Kidney (tissue), 14 donors: Measurements from ENCODE around the gene OSBP2. TPM values are rescaled to one million over a fixed set of nuclear protein-coding genes. Genes with fewer than 3 reads are reported as not detected.

Experiments used
- DNase-seq, 5 donors: peaks; one replicate each; pipeline ENCODE4 v3.0.0-alpha.2; 2013 to 2020
- FAIRE-seq: peaks from 2 replicates; lab custom pipeline; 2012; peaks lifted over from hg19 to GRCh38; lab: Jason Lieb, UNC
- H3K27ac ChIP-seq, 2 donors: one replicate each; pipeline ENCODE4 v1.7.0; 2013; ENCODE audit warnings: low read depth in 2 of 2, low read length in 2 of 2, inconsistent platforms in 1 of 2
- H3K27me3 ChIP-seq: one replicate; pipeline ENCODE4 v1.7.1; 2013; ENCODE audit warnings: low read length, inconsistent platforms; ENCODE audit not compliant: control insufficient read depth, insufficient read depth
- H3K36me3 ChIP-seq, 3 donors: one replicate each; pipeline versions ENCODE4 v1.7.0 to v1.7.1; 2013; ENCODE audit warnings: low read length in 3 of 3, control low read depth in 1 of 3, inconsistent platforms in 1 of 3; ENCODE audit not compliant: insufficient read depth in 3 of 3, control insufficient read depth in 2 of 3
- H3K4me1 ChIP-seq, 3 donors: one replicate each; pipeline versions ENCODE4 v1.7.0 to v1.7.1; 2013; ENCODE audit warnings: low read length in 3 of 3, inconsistent platforms in 1 of 3, low read depth in 1 of 3; ENCODE audit not compliant: control insufficient read depth in 2 of 3, insufficient read depth in 2 of 3
- H3K4me3 ChIP-seq, 3 donors: one replicate each; pipeline versions ENCODE4 v1.7.0 to v1.8.1; 2013; ENCODE audit warnings: low read length in 3 of 3, control low read depth in 1 of 3, inconsistent platforms in 1 of 3
- H3K9ac ChIP-seq, 3 donors: one replicate each; pipeline versions ENCODE4 v1.7.0 to v1.7.1; 2013; ENCODE audit warnings: low read length in 3 of 3, control low read depth in 1 of 3, inconsistent platforms in 1 of 3
- H3K9me3 ChIP-seq, 3 donors: one replicate each; pipeline versions ENCODE4 v1.7.0 to v1.7.1; 2013; ENCODE audit warnings: low read length in 3 of 3, control low read depth in 1 of 3, inconsistent platforms in 1 of 3; ENCODE audit not compliant: control insufficient read depth in 2 of 3, insufficient read depth in 1 of 3
- CTCF ChIP-seq: IDR thresholded peaks from 3 replicates; pipeline ENCODE4 v1.5.1; 2012; ENCODE audit warnings: mild to moderate bottlenecking, moderate library complexity, borderline replicate concordance; ENCODE audit not compliant: insufficient read depth; ENCODE audit errors: extremely low read depth
- intact Hi-C: fragments of 100-400 bp; cut with DNase I; formaldehyde crosslinking; loops from one replicate; pipeline ENCODE4 v1.11.1; 2022
- polyA plus RNA-seq: library from polyadenylated mRNA; stranded (reverse); fragments of 350-450 nt; fragmentation: Illumina TruSeq; extraction: RNeasy Lipid Tissue Mini Kit (QIAGEN cat#74804); gene quantifications from one replicate; pipeline ENCODE4 v1.2.3, GENCODE V29; 2014; ENCODE audit warnings: low read depth, low replicate concordance; ENCODE audit not compliant: insufficient read depth
- total RNA-seq: library from RNA; stranded (reverse); fragmentation: NEBNext Ultra II Directional; extraction: Animal tissue kit (Norgen Biotek cat#: 25700); gene quantifications from one replicate; pipeline ENCODE4 v1.2.1, GENCODE V29; 2021
- donor health status: control.
- donor health status: control.
- donor health status: control.
- donor health status: control.
- donor health status: control.
- donor health status: DM: yes; HTN: yes; CAD: no.
- donor health status: Normal renal cell carcinoma (clear cell type).

Gene OSBP2
- total and polyA plus RNA-seq, 2 donors from 2014 or later, result 3.4 to 4.0 TPM

GRCh38 chr22:30687358-30687757 is 7.3 kb upstream of the OSBP2 start:
- FAIRE-seq (no peak), DNase-seq (no peak)
- no peak overlapping the region for H3K9ac ChIP-seq
- H3K4me1 ChIP-seq, result no peaks in the 10 kb centered on the region
- no peak overlapping the region for H3K4me3 ChIP-seq
- H3K9me3 ChIP-seq, result no peaks in the 10 kb centered on the region
- no peak overlapping the region for H3K27ac ChIP-seq
- TF ChIP-seq CTCF, result no peak
- intact Hi-C loops, result no loop called here
- H3K27me3 ChIP-seq, result no peaks in the 10 kb centered on the region
- no peaks in the 10 kb centered on the region for H3K36me3 ChIP-seq

- H3K27ac ChIP-seq, result no peak overlapping the region
- no peak for DNase-seq
- TF ChIP-seq CTCF, result no peak
- intact Hi-C loops, result no loop called here
- no peak overlapping the region for H3K4me3 ChIP-seq
- no peak overlapping the region for H3K9ac ChIP-seq
- FAIRE-seq, result no peak
- no peaks in the 10 kb centered on the region for H3K4me1 ChIP-seq
- H3K36me3 ChIP-seq, result no peaks in the 10 kb centered on the region
- no peaks in the 10 kb centered on the region for H3K27me3 ChIP-seq
- H3K9me3 ChIP-seq, result no peaks in the 10 kb centered on the region
Measured at GRCh38 chr22:30689622-30690021, 5.1 kb upstream of the OSBP2 start.

DNA sequence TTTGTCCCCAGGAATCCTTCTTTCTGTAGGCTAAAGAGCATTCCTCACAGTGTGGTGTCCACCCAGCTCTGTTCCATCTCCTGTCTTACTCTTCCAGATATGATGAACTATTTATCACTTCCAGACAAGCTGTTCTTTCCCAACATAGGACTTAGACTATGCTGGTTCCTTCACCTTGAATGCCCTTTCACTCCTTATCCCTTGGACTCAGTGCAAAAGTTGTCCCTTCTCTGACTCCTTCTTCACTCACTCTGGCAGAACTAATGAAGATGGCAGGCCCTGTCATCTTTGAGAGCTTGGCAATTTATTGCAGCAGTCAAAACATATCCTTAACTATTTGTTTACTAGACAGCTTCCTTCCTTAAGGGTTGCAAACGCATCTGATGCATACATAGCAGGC is 3.5 kb upstream of the OSBP2 start:
- intact Hi-C loops, result no loop called here
- Histone ChIP-seq H3K4me3 (no peak overlapping the region), H3K9me3 (no peaks in the 10 kb centered on the region), H3K9ac (no peak overlapping the region), H3K27me3 (no peaks in the 10 kb centered on the region), H3K4me1 (peaks cover 0 to 11% (median 0%) of the 10 kb centered on the region in 3 donors), H3K36me3 (no peaks in the 10 kb centered on the region), H3K27ac (no peak overlapping the region)
- TF ChIP-seq CTCF, result no peak
- DNase-seq (no peak), FAIRE-seq (no peak)

GRCh38 chr22:30694171-30694639 is 469 bp upstream of the OSBP2 start:
- DNase-seq, result peak; percentile 73 to 86 (median 83)
- no peaks in the 10 kb centered on the region for H3K36me3 ChIP-seq
- H3K4me1 ChIP-seq, result peaks cover 0 to 11% (median 0%) of the 10 kb centered on the region in 3 donors
- peak overlapping the region; percentile 45 to 67 (median 64) for H3K4me3 ChIP-seq
- peak overlapping the region; percentile 67 to 81 for H3K27ac ChIP-seq
- no peak for FAIRE-seq
- H3K27me3 ChIP-seq, result no peaks in the 10 kb centered on the region
- intact Hi-C loops, result no loop called here
- no peaks in the 10 kb centered on the region for H3K9me3 ChIP-seq
- no peak for TF ChIP-seq CTCF
- peak overlapping the region; percentile 35 to 61 (median 55) for H3K9ac ChIP-seq
